NCI-H1930 (cell line): ENCODE data around the gene NCBP3.

Source experiments
- DNase-seq, 2 experiments: peaks; one replicate each; lab custom pipeline; 2025; lab: John Stamatoyannopoulos, UW

Gene NCBP3

GRCh38 chr17:3754458-3755334, 91.3 kb downstream of the NCBP3 start:
- peak; percentile 85 to 90 for DNase-seq

- no peak for DNase-seq
Observed at GRCh38 chr17:3754066-3754457, 92.0 kb downstream of the NCBP3 start.

- no peak for DNase-seq
Observed at GRCh38 chr17:3753624-3754023, 92.4 kb downstream of the NCBP3 start.
